Left colon (tissue), 2 donors: ENCODE measurements around the gene CCDC102A. TPM values are rescaled to one million over a fixed set of nuclear protein-coding genes. Genes with fewer than 3 reads are reported as not detected.

Source experiments
- ATAC-seq: fragments of 200-7000 bp; cut with Tn5 transposase; one replicate; pipeline ENCODE4 v1.9.1; 2020; ENCODE audit warnings: mild to moderate bottlenecking, moderate library complexity
- DNase-seq, 2 donors: peaks; one replicate each; pipeline ENCODE4 v3.0.0-alpha.2; 2020
- intact Hi-C, 2 donors: fragments of 100-400 bp; cut with DNase I in 1 of 2; cut with micrococcal nuclease in 1 of 2; formaldehyde crosslinking; loops; one replicate each; pipeline versions ENCODE4 v1.11.2 to v1.14.0; 2022; cut with DNase I, micrococcal nuclease
- total RNA-seq, 2 donors: library from RNA; stranded (reverse); fragmentation: NEBNext Ultra II Directional; extraction: Animal tissue kit (Norgen Biotek cat#: 25700); gene quantifications; one replicate each; pipeline ENCODE4 v1.2.1, GENCODE V29; 2021
- donor health status: DM: no; HTN: no; CAD: no.
- donor health status: DM: yes; HTN: yes; CAD: no.

Gene CCDC102A
- total RNA-seq, 2 donors from 2014 or later = 1.9 to 2.8 TPM

GRCh38 chr16:57540906-57541753, 4.8 kb upstream of the CCDC102A start:
- intact Hi-C loops = no loop called here
- DNase-seq (no peak), ATAC-seq (peak; percentile 25)

GRCh38 chr16:57540387-57540786, 4.0 kb upstream of the CCDC102A start:
- ATAC-seq (no peak), DNase-seq (no peak)
- intact Hi-C loops = no loop called here

GRCh38 chr16:57539072-57539796, 2.9 kb upstream of the CCDC102A start:
- no peak for ATAC-seq
- DNase-seq = no peak
- intact Hi-C loops = no loop called here

GRCh38 chr16:57538235-57538721, 1.9 kb upstream of the CCDC102A start:
- intact Hi-C loops = no loop called here
- no peak for DNase-seq
- no peak for ATAC-seq

GRCh38 chr16:57537581-57538234, 1.3 kb upstream of the CCDC102A start:
- DNase-seq (no peak), ATAC-seq (no peak)
- intact Hi-C loops = no loop called here

- intact Hi-C loops = no loop called here
- DNase-seq (no peak), ATAC-seq (no peak)
These were observed 779 bp upstream of the CCDC102A start for GRCh38 chr16:57537194-57537505.

GRCh38 chr16:57535680-57536305, 578 bp downstream of the CCDC102A start:
- intact Hi-C loops = no loop called here
- ATAC-seq (peak; percentile 94), DNase-seq (peak; percentile 92 to 93)

- DNase-seq (no peak), ATAC-seq (no peak)
- intact Hi-C loops = no loop called here
These were observed 1.3 kb downstream of the CCDC102A start for GRCh38 chr16:57534881-57535658.

GRCh38 chr16:57534337-57534880, 2.0 kb downstream of the CCDC102A start:
- DNase-seq (no peak), ATAC-seq (no peak)
- intact Hi-C loops = no loop called here

- no peak for DNase-seq
- no peak for ATAC-seq
- intact Hi-C loops = no loop called here
These were observed 2.7 kb downstream of the CCDC102A start for GRCh38 chr16:57533431-57534336.

- ATAC-seq = no peak
- intact Hi-C loops = no loop called here
- DNase-seq = no peak
These were observed 4.1 kb downstream of the CCDC102A start for GRCh38 chr16:57532266-57532625.

- ATAC-seq (no peak), DNase-seq (no peak)
- intact Hi-C loops = no loop called here
These were observed 4.6 kb downstream of the CCDC102A start for GRCh38 chr16:57531635-57532265.

GRCh38 chr16:57531253-57531575, 5.2 kb downstream of the CCDC102A start:
- intact Hi-C loops = no loop called here
- ATAC-seq (no peak), DNase-seq (no peak)

- no peak for DNase-seq
These were observed 5.7 kb downstream of the CCDC102A start for GRCh38 chr16:57530522-57531252.

GRCh38 chr16:57530104-57530521, 6.3 kb downstream of the CCDC102A start:
- intact Hi-C loops = no loop called here

More at GRCh38 chr16:57530522-57531252, 5.7 kb downstream of the CCDC102A start:
- intact Hi-C loops = no loop called here
- ATAC-seq = no peak

GRCh38 chr16:57529391-57530103, 6.8 kb downstream of the CCDC102A start:
- DNase-seq (no peak), ATAC-seq (no peak)
- intact Hi-C loops = no loop called here

More at GRCh38 chr16:57530104-57530521, 6.3 kb downstream of the CCDC102A start:
- ATAC-seq (peak; percentile 31), DNase-seq (peak in 1 of 2 donors; percentile 67)
